ENCODE data around the gene KCNQ2. TPM values are rescaled to one million over a fixed set of nuclear protein-coding genes. Genes with fewer than 3 reads are reported as not detected.

KCNQ2 gene
- total RNA-seq, 1 donor: 0.27 TPM

GRCh38 chr20:63441136-63442099, 31.0 kb downstream of the KCNQ2 start:
- DNase-seq (ENCODE audit: low read depth in 2 of 3, low spot score in 2 of 3): peak in 2 of 3 donors; percentile 67

- no peak for DNase-seq (ENCODE audit: low read depth in 2 of 3, low spot score in 2 of 3)
Observed at GRCh38 chr20:63440366-63440955, 32.0 kb downstream of the KCNQ2 start.

DNA sequence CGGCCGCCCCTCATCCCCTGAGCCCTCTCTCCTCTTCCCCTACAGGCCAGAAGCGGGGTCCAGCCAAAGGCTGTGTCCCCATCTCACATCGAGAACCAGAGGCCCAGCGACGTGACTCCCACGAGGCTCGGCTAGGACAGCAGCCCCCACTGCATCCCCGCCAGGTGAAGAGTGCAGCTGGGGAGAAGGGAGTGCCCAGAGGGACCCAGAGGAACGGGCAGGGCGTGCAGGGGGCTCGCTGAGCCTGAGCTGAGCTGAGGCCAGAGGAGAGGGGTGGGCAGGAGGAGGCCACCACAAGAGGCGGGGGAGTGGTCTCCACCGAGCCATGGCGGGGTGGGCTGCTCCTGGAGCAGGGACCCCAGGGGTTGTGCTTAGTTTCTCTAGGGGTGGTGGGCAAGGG, 32.6 kb downstream of the KCNQ2 start:
- DNase-seq (ENCODE audit: low read depth in 2 of 3, low spot score in 2 of 3): no peak

- no peak for DNase-seq (ENCODE audit: low read depth in 2 of 3, low spot score in 2 of 3)
Observed at GRCh38 chr20:63438121-63438520, 34.3 kb downstream of the KCNQ2 start.

DNA sequence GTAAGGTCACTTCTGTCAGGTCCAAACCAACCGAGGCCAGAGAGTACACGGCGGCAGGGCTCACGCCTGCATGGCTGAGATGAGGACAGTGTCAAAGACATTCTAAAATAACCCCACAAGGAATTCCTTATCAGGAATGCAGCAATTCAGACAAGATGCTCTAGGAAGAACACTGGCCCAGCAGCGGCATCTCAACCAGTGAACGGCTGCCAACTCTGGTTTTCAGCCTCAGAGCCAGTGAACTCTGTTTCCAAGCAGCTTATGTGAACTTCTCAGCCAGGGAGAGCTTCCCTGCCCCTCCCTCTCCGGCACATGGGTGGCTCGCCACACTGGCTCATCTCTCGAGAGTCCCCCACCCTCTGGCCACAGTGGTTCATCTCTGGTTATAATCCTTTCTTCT, 36.9 kb downstream of the KCNQ2 start:
- no peak for DNase-seq (ENCODE audit: low read depth in 2 of 3, low spot score in 2 of 3)

- DNase-seq (ENCODE audit: low read depth in 2 of 3, low spot score in 2 of 3): peak; percentile 46 to 89 (median 83)
Observed at GRCh38 chr20:63434599-63435378, 37.7 kb downstream of the KCNQ2 start.

DNA sequence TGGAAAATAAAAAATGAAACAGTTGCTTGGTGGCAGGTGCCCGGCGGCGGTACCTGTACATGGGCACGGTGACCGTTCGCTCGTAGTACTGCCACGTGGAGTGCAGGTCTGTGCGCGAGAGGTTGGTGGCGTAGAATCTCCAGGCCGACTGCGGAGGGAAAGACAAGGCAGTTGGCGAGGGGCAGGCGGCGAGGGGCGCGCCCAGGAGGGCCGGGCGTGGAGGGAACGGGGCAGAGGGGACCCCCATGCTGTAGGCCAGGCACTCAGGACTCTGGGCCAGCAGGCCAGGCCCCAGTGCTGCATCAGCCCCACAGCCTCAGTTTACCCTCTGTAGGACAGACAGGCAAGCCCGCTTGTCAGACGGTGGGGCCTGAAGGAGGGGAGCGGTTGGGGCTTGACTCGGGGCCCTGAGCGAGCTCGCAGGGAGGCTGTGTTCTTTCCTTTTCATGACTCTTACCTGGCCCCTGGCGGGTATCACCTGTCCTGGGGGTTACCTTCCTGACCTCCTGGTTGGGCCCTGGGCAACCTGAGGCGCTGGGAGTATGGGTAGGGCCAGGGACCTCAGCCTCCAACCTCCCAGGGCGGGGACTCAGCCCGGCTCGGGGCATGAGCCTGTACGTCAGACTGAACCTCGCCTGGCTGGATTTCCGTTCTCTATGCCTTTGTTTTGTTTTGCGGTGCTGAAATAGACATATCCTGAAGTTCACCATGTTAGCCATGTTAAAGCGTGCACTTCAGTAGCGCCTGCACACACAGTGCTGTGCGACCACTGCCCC, 38.5 kb downstream of the KCNQ2 start:
- no peak for DNase-seq (ENCODE audit: low read depth in 2 of 3, low spot score in 2 of 3)

GRCh38 chr20:63433351-63433750, 39.1 kb downstream of the KCNQ2 start:
- DNase-seq (ENCODE audit: low read depth in 2 of 3, low spot score in 2 of 3): no peak

DNA sequence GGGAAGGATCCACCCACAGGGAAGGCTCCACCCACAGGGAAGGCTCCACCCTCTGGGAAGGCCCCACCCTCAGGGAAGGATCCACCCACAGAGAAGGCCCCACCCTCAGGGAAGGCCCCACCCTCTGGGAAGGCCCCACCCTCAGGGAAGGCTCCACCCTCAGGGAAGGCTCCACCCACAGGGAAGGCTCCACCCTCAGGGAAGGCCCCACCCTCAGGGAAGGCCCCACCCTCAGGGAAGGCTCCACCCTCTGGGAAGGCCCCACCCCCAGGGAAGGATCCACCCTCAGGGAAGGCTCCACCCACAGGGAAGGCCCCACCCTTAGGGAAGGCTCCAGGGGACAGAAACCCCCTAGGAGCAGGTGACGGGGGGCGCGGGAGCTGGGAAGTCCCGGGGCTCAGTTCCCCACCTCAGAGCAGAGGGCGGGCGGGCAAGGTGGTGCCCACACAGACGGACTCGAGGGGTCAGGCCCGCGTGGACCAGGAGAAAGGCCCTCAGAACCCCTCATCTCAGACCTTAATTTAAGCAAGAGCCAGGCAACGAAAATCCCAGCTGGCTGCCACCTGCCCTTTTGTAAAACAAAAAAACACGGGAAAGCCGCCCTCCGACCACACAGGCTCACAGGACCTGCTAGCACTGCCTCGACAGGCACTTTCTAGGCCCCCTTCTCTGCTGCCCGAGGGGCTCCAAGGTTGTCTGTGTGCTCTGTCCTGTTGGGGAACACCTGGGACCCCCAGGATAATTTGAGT, 39.7 kb downstream of the KCNQ2 start:
- no peak for DNase-seq (ENCODE audit: low read depth in 2 of 3, low spot score in 2 of 3)

- no peak for DNase-seq (ENCODE audit: low read depth in 2 of 3, low spot score in 2 of 3)
Observed at GRCh38 chr20:63431944-63432343, 40.5 kb downstream of the KCNQ2 start.

- no peak for DNase-seq (ENCODE audit: low read depth in 2 of 3, low spot score in 2 of 3)
Observed at GRCh38 chr20:63430891-63431290, 41.6 kb downstream of the KCNQ2 start.

- DNase-seq (ENCODE audit: low read depth in 2 of 3, low spot score in 2 of 3): no peak
Observed at GRCh38 chr20:63429992-63430391, 42.5 kb downstream of the KCNQ2 start.

DNA sequence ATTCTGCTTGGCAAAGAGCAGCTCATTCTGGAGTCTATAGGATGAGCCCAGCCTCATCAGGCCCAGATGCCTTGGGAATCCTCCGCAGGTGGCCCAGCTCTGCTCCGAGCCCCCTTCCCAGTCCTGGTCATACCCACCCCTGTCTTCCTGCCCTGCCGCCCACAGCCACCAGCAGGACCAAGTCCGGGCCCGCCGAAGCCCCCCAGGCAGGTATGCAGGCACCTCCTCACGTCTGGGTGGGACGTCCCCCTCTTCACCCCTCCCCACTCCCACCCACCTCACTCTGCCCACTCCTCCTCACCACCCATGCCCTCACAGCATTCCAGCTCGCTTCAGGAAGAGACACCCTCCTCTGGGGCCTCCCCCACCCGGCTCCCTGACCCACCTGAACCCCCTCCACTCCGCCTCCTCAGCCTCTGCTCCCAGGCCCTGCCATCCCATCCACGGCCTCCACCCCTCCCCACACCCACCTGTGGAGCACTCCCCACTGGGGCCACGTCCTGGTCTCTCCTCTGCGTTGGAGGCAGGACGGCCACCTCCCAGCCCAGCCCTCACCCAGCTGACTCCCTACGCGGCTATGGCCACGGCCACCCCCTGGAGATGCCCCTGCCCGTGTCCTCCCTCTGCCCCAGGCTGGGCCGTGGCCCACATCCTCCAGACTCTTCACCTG, 43.4 kb downstream of the KCNQ2 start:
- no peak for DNase-seq (ENCODE audit: low read depth in 2 of 3, low spot score in 2 of 3)

GRCh38 chr20:63427724-63428330, 44.6 kb downstream of the KCNQ2 start:
- DNase-seq (ENCODE audit: low read depth in 2 of 3, low spot score in 2 of 3): no peak

DNA sequence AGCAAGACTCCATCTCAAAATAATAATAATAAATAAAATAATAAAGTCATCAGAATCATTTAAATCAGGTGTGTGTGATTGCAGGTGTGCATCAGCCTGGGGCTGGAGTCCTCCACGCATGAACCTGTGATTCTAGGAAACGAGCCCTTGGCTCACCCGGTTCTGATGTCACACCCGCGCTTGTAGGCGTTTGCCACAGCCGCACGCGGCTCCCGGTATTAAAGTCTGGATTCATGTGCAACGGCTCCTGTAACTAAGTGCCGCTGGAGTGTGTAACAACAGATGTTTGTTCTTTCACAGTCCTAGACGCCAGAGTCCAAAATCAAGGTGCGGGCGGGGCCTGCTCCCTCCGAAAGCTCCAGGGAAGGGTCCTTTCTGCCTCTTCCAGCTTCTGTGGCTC, 45.2 kb downstream of the KCNQ2 start:
- no peak for DNase-seq (ENCODE audit: low read depth in 2 of 3, low spot score in 2 of 3)

DNA sequence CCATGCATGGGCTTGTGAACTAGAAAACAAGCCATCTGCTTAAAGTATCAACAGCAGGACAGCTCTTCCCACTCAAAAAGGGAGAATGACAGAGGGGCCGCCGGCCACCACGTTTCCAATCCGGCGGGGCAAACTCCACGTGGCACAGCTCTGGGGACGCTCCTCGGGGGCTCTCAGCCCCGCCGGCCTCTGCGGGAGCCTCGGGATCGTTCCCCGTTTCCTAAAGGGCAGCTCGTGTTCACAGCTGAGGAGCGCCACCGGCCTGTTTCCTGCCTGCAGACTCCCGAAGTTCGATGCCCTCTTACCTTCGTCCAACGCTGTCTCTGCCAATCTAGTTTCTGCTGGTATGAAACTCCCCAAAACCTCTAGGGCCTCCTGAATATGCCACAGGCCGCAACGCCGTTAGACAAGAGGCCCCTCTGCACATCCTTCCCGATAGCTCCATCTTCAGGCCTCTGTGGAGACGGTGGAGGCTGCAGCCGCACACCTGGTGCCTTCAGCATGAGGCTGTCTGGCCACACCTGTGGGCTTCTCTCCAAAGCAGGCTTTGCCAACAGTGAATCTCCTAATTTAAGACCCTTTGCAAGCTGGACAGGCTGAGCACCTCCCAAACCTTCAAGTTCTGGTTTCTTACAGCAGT, 46.5 kb downstream of the KCNQ2 start:
- DNase-seq (ENCODE audit: low read depth in 2 of 3, low spot score in 2 of 3): no peak

DNA sequence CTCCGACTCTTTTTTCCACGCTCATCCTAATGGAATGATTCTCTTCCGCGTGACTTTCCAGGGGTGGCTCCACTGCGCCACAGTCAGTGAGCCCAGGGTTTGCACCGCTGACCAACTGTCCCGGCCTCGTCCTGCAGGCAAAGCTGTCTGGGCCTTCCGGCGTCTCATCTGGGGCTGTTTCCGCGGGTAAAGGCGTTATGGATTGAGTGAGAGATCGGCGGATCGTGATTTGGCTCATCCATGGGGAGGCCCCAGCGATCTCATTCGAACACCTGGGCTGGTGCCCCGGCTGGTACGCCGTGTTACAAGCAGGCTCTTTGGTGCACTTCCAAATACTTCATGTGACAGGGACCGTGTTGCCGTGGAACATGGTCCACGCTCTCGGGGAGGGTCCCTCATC, 47.8 kb downstream of the KCNQ2 start:
- no peak for DNase-seq (ENCODE audit: low read depth in 2 of 3, low spot score in 2 of 3)

- no peak for DNase-seq (ENCODE audit: low read depth in 2 of 3, low spot score in 2 of 3)
Observed at GRCh38 chr20:63423751-63424150, 48.7 kb downstream of the KCNQ2 start.

All from hematopoietic multipotent progenitor cell (in vitro differentiated cells).